GM23338 (cell line): ENCODE measurements around the gene CDCA7. TPM values are rescaled to one million over a fixed set of nuclear protein-coding genes. Genes with fewer than 3 reads are reported as not detected.

Experiments
- ATAC-seq: fragments of 200-7000 bp; cut with Tn5 transposase; 3 replicates; pipeline ENCODE4 v1.9.1; 2020
- DNase-seq: peaks from one replicate; pipeline ENCODE4 v3.0.0-alpha.2; 2015; ENCODE audit warnings: low spot score
- H2AFZ ChIP-seq: fragments of 200-600 bp; sonication (generic); 2 replicates; pipeline ENCODE4 v1.8.0; 2016; ENCODE audit warnings: antibody characterized with exemption, mild to moderate bottlenecking, moderate library complexity
- H3F3A ChIP-seq: fragments of 200-600 bp; sonication (generic); replicated peaks from 2 replicates; pipeline ENCODE4 v1.8.0; 2017; ENCODE audit warnings: antibody characterized with exemption, mixed run types, low read depth
- H3K27ac ChIP-seq: fragments of 200-600 bp; sonication (generic); 2 replicates; pipeline ENCODE4 v1.6.1; 2016; ENCODE audit warnings: low read depth
- H3K27me3 ChIP-seq: fragments of 200-600 bp; sonication (generic); 2 replicates; pipeline ENCODE4 v1.8.0; 2016; ENCODE audit warnings: mild to moderate bottlenecking, mixed run types, moderate library complexity; ENCODE audit not compliant: insufficient read depth
- H3K36me3 ChIP-seq: fragments of 200-600 bp; sonication (generic); 2 replicates; pipeline ENCODE4 v1.8.0; 2016; ENCODE audit warnings: mild to moderate bottlenecking; ENCODE audit not compliant: insufficient read depth
- H3K4me1 ChIP-seq: fragments of 200-600 bp; sonication (generic); 2 replicates; pipeline ENCODE4 v1.8.0; 2016; ENCODE audit warnings: mild to moderate bottlenecking, moderate library complexity; ENCODE audit not compliant: insufficient read depth
- H3K4me2 ChIP-seq: fragments of 200-600 bp; sonication (generic); 2 replicates; pipeline ENCODE4 v1.7.1; 2017; ENCODE audit warnings: mixed run types
- H3K4me3 ChIP-seq: fragments of 200-600 bp; sonication (generic); 2 replicates; pipeline ENCODE4 v1.6.1; 2016; ENCODE audit warnings: mixed run types
- H3K79me2 ChIP-seq: fragments of 200-600 bp; sonication (generic); replicated peaks from 2 replicates; pipeline ENCODE4 v1.8.0; 2017; ENCODE audit warnings: mild to moderate bottlenecking; ENCODE audit not compliant: insufficient read depth
- H3K9me2 ChIP-seq: fragments of 200-600 bp; sonication (generic); 2 replicates; pipeline ENCODE4 v1.8.0; 2017; ENCODE audit not compliant: insufficient read depth
- H4K20me1 ChIP-seq: fragments of 200-600 bp; sonication (generic); replicated peaks from 2 replicates; pipeline ENCODE4 v1.8.0; 2017; ENCODE audit warnings: mild to moderate bottlenecking; ENCODE audit not compliant: insufficient read depth
- H3K27ac Mint-ChIP-seq: 2 replicates; pipeline ENCODE4 v1.8.0; 2020; ENCODE audit warnings: inconsistent platforms, mild to moderate bottlenecking, moderate library complexity, mixed read lengths
- H3K27me3 Mint-ChIP-seq: 3 replicates; pipeline ENCODE4 v1.8.0; 2022; ENCODE audit warnings: low read depth, mild to moderate bottlenecking, moderate library complexity, mixed read lengths, inconsistent platforms; ENCODE audit not compliant: insufficient read depth, poor library complexity
- H3K36me3 Mint-ChIP-seq: 3 replicates; pipeline ENCODE4 v1.8.0; 2021; ENCODE audit warnings: low read depth, mild to moderate bottlenecking, inconsistent platforms, moderate library complexity, mixed read lengths
- H3K4me1 Mint-ChIP-seq: 3 replicates; pipeline ENCODE4 v1.8.0; 2020; ENCODE audit warnings: mild to moderate bottlenecking, inconsistent platforms, mixed read lengths
- H3K4me3 Mint-ChIP-seq: 3 replicates; pipeline ENCODE4 v1.8.0; 2021; ENCODE audit warnings: moderate library complexity, mild to moderate bottlenecking, inconsistent platforms, mixed read lengths
- H3K9me3 Mint-ChIP-seq: 3 replicates; pipeline ENCODE4 v1.8.0; 2020; ENCODE audit warnings: moderate library complexity, mild to moderate bottlenecking, inconsistent platforms, mixed read lengths
- CREB1 ChIP-seq: fragments of 250-450 bp; sonication (Bioruptor Pico); IDR thresholded peaks from 2 replicates; pipeline ENCODE4 v1.5.0; 2020; ENCODE audit warnings: low read depth, mild to moderate bottlenecking, moderate library complexity
- CTCF ChIP-seq, 2 experiments: fragments of 200-600 bp in 1 of 2; sonication (generic) in 1 of 2; conservative IDR thresholded peaks; 2 replicates each; pipeline versions ENCODE4 v1.5.1 to v1.6.1; 2016 to 2017; ENCODE audit warnings: antibody characterized with exemption in 2 of 2, low read depth in 2 of 2, mild to moderate bottlenecking in 2 of 2, moderate library complexity in 1 of 2
- ETS1 ChIP-seq: IDR thresholded peaks from 2 replicates; pipeline ENCODE4 v1.6.1; 2016; ENCODE audit warnings: antibody characterized with exemption
- EZH2phosphoT487 ChIP-seq: fragments of 200-600 bp; sonication (generic); IDR thresholded peaks from one replicate; pipeline ENCODE4 v1.8.1; 2018; ENCODE audit warnings: antibody characterized with exemption; ENCODE audit not compliant: unreplicated experiment
- JUNB ChIP-seq: IDR thresholded peaks from one replicate; pipeline ENCODE4 v1.6.1; 2016; ENCODE audit warnings: antibody characterized with exemption; ENCODE audit not compliant: unreplicated experiment
- POLR2AphosphoS5 ChIP-seq: IDR thresholded peaks from 2 replicates; pipeline ENCODE4 v1.6.1; 2016; ENCODE audit warnings: antibody characterized with exemption, low read depth
- REST ChIP-seq: IDR thresholded peaks from one replicate; pipeline ENCODE4 v1.6.1; 2018; ENCODE audit warnings: antibody characterized with exemption; ENCODE audit not compliant: unreplicated experiment
- STAT1 ChIP-seq: IDR thresholded peaks from one replicate; pipeline ENCODE4 v1.6.1; 2016; ENCODE audit warnings: antibody characterized with exemption; ENCODE audit not compliant: unreplicated experiment
- ZNF114 ChIP-seq: fragments of 250-450 bp; sonication (Bioruptor Pico); IDR thresholded peaks from 2 replicates; pipeline ENCODE4 v1.5.0; 2020; ENCODE audit warnings: mild to moderate bottlenecking, moderate library complexity
- ZNF462 ChIP-seq: fragments of 250-450 bp; sonication (Bioruptor Pico); IDR thresholded peaks from 2 replicates; pipeline ENCODE4 v1.5.0; 2020; ENCODE audit warnings: mild to moderate bottlenecking, moderate library complexity
- polyA plus RNA-seq: library from polyadenylated mRNA; unstranded; fragments of >200 nt; fragmentation: Nextera tagmentation; extraction: Ambion mirVana; gene quantifications from 2 replicates; pipeline ENCODE4 v1.2.1, GENCODE V29; 2016
- total RNA-seq: library from RNA; depleted of rRNA; stranded (reverse); fragments of >200 nt; shearing (Covaris generic); gene quantifications from 2 replicates; pipeline ENCODE4 v1.2.3, GENCODE V29; 2014

The CDCA7 gene
- total and polyA plus RNA-seq, 2 experiments from 2014 or later = 63.7 to 95.5 TPM

- TF ChIP-seq ETS1 (no peak), POLR2AphosphoS5 (no peak), STAT1 (no peak), CTCF (conservative IDR thresholded peaks at IDR 0.05; ENCODE audit: low read depth in 2 of 2) (no peak), REST (no peak)
These were observed 62.7 kb downstream of the CDCA7 start (continued) for GRCh38 chr2:173417341-173417740.

GRCh38 chr2:173417802-173418201 lies 63.1 kb downstream of the CDCA7 start:
- H3K4me1 Mint-ChIP-seq = peaks cover 18% of the 10 kb centered on the region
- no peak overlapping the region for H2AFZ ChIP-seq
- H3K4me1 ChIP-seq = peaks cover 17% of the 10 kb centered on the region
- no peak overlapping the region for H3K27ac ChIP-seq
- H3K9me3 Mint-ChIP-seq = no peaks in the 10 kb centered on the region
- H3K27me3 ChIP-seq = no peaks in the 10 kb centered on the region
- no peaks in the 10 kb centered on the region for H3K79me2 ChIP-seq
- H3K4me2 ChIP-seq = no peak overlapping the region
- DNase-seq (no peak), ATAC-seq (no peak)
- H3K27ac Mint-ChIP-seq = no peak overlapping the region
- H3K27me3 Mint-ChIP-seq = no peaks in the 10 kb centered on the region
- no peak overlapping the region for H3K4me3 Mint-ChIP-seq
- H3K9me2 ChIP-seq = no peaks in the 10 kb centered on the region
- no peak overlapping the region for H3K4me3 ChIP-seq
- no peaks in the 10 kb centered on the region for H4K20me1 ChIP-seq
- H3F3A ChIP-seq = 0 out of 2 replicates have a peak, but pooled peaks cover 1% of the 10 kb centered on the region
- no peaks in the 10 kb centered on the region for H3K36me3 Mint-ChIP-seq
- H3K36me3 ChIP-seq = no peaks in the 10 kb centered on the region
- TF ChIP-seq STAT1 (no peak), JUNB (no peak), CTCF (conservative IDR thresholded peaks at IDR 0.05; ENCODE audit: low read depth in 2 of 2) (no peak), ZNF114 (no peak), CREB1 (CRISPR knock-in tag) (no peak), ZNF462 (CRISPR knock-in tag) (no peak), EZH2phosphoT487 (no peak)
